Gastrocnemius medialis (tissue), 4 donors: ENCODE measurements around the gene UBASH3B. TPM values are rescaled to one million over a fixed set of nuclear protein-coding genes. Genes with fewer than 3 reads are reported as not detected.

Source experiments
- ATAC-seq, 2 donors: fragments of 150-250 bp; one replicate each; pipeline ENCODE4 v1.9.1; 2016
- DNase-seq, 2 donors: peaks; one replicate each; pipeline ENCODE4 v3.0.0-alpha.2; 2019
- H3K27ac ChIP-seq, 4 donors: fragments of 200-600 bp; sonication (generic); 1 replicate in 1 of 4; 2 replicates in 3 of 4; pipeline ENCODE4 v1.5.1; 2016 to 2018; ENCODE audit warnings: mild to moderate bottlenecking in 2 of 4, moderate library complexity in 1 of 4
- H3K27me3 ChIP-seq, 3 donors: fragments of 200-600 bp; sonication (generic) in 2 of 3; 1 replicate in 1 of 3; 2 replicates in 2 of 3; pipeline versions ENCODE4 v1.5.1 to v1.6.0; 2016 to 2019; ENCODE audit warnings: mild to moderate bottlenecking in 1 of 3, moderate library complexity in 1 of 3
- H3K36me3 ChIP-seq, 2 donors: fragments of 200-600 bp; sonication (generic) in 1 of 2; one replicate each; pipeline ENCODE4 v1.5.1; 2017 to 2018
- H3K4me1 ChIP-seq, 2 donors: fragments of 200-600 bp; sonication (generic) in 1 of 2; one replicate each; pipeline ENCODE4 v1.5.1; 2016 to 2017; ENCODE audit warnings: mild to moderate bottlenecking in 2 of 2
- H3K4me3 ChIP-seq, 4 donors: fragments of 200-600 bp; sonication (generic) in 3 of 4; 1 replicate in 1 of 4; 2 replicates in 3 of 4; pipeline ENCODE4 v1.5.1; 2016 to 2019; ENCODE audit warnings: mild to moderate bottlenecking in 2 of 4
- H3K9me3 ChIP-seq, 3 donors: fragments of 200-600 bp; sonication (generic) in 2 of 3; 1 replicate in 1 of 3; 2 replicates in 2 of 3; pipeline ENCODE4 v1.5.1; 2016 to 2019
- POLR2A ChIP-seq, 2 donors: fragments of 450-650 bp; IDR thresholded peaks; one replicate each; pipeline ENCODE4 v1.6.1; 2017; ENCODE audit warnings: antibody characterized with exemption in 2 of 2, mild to moderate bottlenecking in 2 of 2, moderate library complexity in 2 of 2
- in situ Hi-C, 4 donors: fragments of 200-750 bp; cut with MboI; loops; one replicate each; pipeline versions ENCODE4 v1.15.0 to v1.8.0; 2017; ENCODE audit warnings: low sequenced_read_pairs in 4 of 4
- intact Hi-C: fragments of 100-400 bp; cut with DNase I; formaldehyde crosslinking; loops from one replicate; pipeline ENCODE4 v1.15.1; 2023; ENCODE audit warnings: low total_unique reads
- total RNA-seq, 4 donors: library from RNA; depleted of rRNA; stranded (reverse); fragments of >200 nt; gene quantifications; one replicate each; pipeline versions ENCODE4 v1.1.0 to v1.2.3, GENCODE V29; 2016
- TF ChIP-seq, protein P1 (sequence below), 5 experiments: fragments of 450-650 bp in 3 of 5; fragments of 200-600 bp in 2 of 5; sonication (generic) in 2 of 5; IDR thresholded peaks in 4 of 5; conservative IDR thresholded peaks in 1 of 5; 1 replicate in 4 of 5; 2 replicates in 1 of 5; pipeline ENCODE4 v1.5.1; 2016 to 2019; ENCODE audit warnings: antibody characterized with exemption in 5 of 5, mild to moderate bottlenecking in 3 of 5, moderate library complexity in 3 of 5

The UBASH3B gene
- total RNA-seq, 4 donors from 2014 or later, result 0.32 to 2.9 (median 0.87) TPM

DNA sequence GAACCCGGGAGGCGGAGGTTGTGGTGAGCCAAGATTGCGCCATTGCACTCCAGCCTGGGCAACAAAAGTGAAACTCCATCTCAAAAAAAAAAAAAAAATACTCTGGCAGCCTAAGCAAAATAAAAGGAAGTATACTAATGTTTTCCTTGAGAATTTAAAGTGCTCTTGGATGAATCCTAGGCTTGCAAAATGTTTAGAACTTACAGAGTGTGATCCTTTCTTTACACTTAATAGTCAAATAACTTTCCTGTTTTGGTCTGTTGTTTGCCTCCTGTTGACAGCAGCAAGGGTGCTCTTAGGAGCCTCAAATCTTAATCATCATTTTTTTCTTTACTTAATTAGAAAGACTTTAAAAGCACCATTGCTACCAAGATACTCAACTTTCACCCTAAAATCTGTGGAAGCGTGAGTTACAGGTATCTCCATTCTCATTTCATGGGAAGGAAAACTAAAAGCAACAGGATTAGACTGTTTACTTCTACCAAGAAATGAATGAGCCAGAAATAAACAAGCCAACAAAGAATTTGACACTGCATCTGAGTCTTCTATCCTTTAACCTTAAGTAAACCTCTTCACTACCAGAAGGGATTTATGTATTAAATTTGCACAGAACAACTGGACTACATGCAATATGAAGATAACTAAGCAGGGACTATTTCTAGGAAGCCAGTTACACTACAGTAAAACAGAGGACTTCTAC is 144.0 kb downstream of the UBASH3B start:
- TF ChIP-seq, protein P1, sequence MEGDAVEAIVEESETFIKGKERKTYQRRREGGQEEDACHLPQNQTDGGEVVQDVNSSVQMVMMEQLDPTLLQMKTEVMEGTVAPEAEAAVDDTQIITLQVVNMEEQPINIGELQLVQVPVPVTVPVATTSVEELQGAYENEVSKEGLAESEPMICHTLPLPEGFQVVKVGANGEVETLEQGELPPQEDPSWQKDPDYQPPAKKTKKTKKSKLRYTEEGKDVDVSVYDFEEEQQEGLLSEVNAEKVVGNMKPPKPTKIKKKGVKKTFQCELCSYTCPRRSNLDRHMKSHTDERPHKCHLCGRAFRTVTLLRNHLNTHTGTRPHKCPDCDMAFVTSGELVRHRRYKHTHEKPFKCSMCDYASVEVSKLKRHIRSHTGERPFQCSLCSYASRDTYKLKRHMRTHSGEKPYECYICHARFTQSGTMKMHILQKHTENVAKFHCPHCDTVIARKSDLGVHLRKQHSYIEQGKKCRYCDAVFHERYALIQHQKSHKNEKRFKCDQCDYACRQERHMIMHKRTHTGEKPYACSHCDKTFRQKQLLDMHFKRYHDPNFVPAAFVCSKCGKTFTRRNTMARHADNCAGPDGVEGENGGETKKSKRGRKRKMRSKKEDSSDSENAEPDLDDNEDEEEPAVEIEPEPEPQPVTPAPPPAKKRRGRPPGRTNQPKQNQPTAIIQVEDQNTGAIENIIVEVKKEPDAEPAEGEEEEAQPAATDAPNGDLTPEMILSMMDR (IDR thresholded peaks at IDR 0.05 in 4 of 5, conservative IDR thresholded peaks at IDR 0.05 in 1 of 5), result no peak
- no peak for TF ChIP-seq POLR2A (IDR thresholded peaks at IDR 0.05)
- intact Hi-C loops, result loop anchor here (10.0 kb wide), 1 partner anchor 55 kb away; no protein-coding TSS in a partner anchor

DNA sequence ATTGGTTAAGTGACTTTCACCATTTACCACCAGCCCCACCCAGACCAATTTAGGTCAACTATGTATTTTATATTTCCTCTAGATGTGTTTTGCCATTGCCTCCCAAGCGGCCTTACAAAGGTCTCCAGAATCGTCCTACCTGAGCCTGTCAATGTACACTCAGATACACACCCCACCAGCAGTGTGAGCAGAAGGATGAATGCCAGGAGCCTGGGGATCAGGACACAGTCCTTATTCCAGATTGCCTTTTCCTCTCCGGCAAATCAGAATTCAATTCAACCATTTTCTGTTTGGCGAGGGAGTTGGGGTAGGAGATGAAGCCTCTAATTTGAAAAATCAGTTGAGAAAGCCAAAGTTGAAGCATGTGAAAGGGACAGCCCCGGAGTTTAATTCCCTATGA is 147.4 kb downstream of the UBASH3B start:
- intact Hi-C loops (no loop called here), in situ Hi-C loops (no loop called here)
- TF ChIP-seq POLR2A (IDR thresholded peaks at IDR 0.05), result no peak
- TF ChIP-seq, protein P1 (IDR thresholded peaks at IDR 0.05 in 4 of 5, conservative IDR thresholded peaks at IDR 0.05 in 1 of 5), result no peak
- no peak for ATAC-seq
- H3K9me3 ChIP-seq, result no peaks in the 10 kb centered on the region
- no peak overlapping the region for H3K27ac ChIP-seq
- no peak overlapping the region for H3K4me3 ChIP-seq
- H3K27me3 ChIP-seq, result no peaks in the 10 kb centered on the region
- H3K36me3 ChIP-seq, result no peaks in the 10 kb centered on the region
- DNase-seq, result no peak
- peaks cover 0 to 3% of the 10 kb centered on the region in 2 donors for H3K4me1 ChIP-seq

More for the DNA sequence above, 144.0 kb downstream of the UBASH3B start:
- peaks cover 0 to 3% of the 10 kb centered on the region in 2 donors for H3K4me1 ChIP-seq
- no peak overlapping the region for H3K4me3 ChIP-seq
- H3K36me3 ChIP-seq, result no peaks in the 10 kb centered on the region
- in situ Hi-C loops, result loop anchor here in 2 of 4 donors (5.0 to 10.0 kb wide), 2 partner anchors 53 to 55 kb away; no protein-coding TSS in a partner anchor
- DNase-seq (no peak), ATAC-seq (no peak)
- no peaks in the 10 kb centered on the region for H3K27me3 ChIP-seq
- H3K27ac ChIP-seq, result no peak overlapping the region
- no peaks in the 10 kb centered on the region for H3K9me3 ChIP-seq

DNA sequence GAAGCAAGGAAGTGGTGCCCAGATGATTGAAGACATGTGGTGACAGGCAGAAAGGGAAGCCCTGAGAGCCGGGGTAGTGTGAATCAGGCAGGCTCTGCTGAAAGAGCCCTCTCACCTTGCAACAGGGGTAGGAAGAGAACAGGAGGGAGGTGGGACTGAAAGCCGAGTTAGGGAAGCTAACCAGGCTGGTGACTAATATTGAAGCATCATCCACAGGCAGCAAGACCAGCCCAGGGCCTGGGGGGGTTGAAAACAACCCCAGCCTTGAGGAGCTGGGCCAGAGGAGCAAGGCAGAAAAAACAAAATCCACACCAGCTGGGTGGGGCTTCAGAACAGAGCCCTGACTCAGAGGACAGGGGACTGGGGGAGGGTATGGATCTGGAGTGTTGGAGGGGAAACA is 147.8 kb downstream of the UBASH3B start:
- Histone ChIP-seq H3K4me3 (no peak overlapping the region), H3K36me3 (no peaks in the 10 kb centered on the region), H3K27me3 (no peaks in the 10 kb centered on the region), H3K9me3 (no peaks in the 10 kb centered on the region), H3K27ac (no peak overlapping the region), H3K4me1 (peaks cover 0 to 3% of the 10 kb centered on the region in 2 donors)
- DNase-seq (no peak), ATAC-seq (no peak)
- in situ Hi-C loops, result no loop called here
- intact Hi-C loops, result no loop called here
- TF ChIP-seq POLR2A (IDR thresholded peaks at IDR 0.05), result no peak
- TF ChIP-seq, protein P1 (IDR thresholded peaks at IDR 0.05 in 4 of 5, conservative IDR thresholded peaks at IDR 0.05 in 1 of 5), result no peak

DNA sequence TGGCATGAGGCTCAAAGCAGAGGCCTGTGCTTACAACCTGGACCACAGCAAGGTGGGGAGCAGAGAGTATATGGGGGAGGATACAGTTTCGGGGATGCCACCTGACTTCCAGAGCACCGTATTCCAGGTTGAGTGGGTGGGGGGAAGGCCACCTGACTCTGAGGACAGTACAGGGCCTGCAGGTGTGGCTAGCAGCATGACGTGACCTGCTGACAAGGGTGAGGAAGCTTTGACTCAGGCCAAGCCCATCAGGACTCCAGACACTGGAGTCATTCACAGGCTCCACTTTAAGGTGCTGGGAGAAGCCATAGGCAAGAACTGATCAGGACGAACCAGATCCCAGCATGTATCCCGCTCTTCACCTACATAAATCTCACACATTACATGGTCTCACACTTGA is 148.2 kb downstream of the UBASH3B start:
- TF ChIP-seq POLR2A (IDR thresholded peaks at IDR 0.05), result no peak
- Histone ChIP-seq H3K4me1 (peaks cover 0 to 3% of the 10 kb centered on the region in 2 donors), H3K27ac (no peak overlapping the region), H3K9me3 (no peaks in the 10 kb centered on the region), H3K27me3 (no peaks in the 10 kb centered on the region), H3K4me3 (no peak overlapping the region), H3K36me3 (no peaks in the 10 kb centered on the region)
- DNase-seq, result no peak
- intact Hi-C loops (no loop called here), in situ Hi-C loops (no loop called here)
- ATAC-seq, result no peak

DNA sequence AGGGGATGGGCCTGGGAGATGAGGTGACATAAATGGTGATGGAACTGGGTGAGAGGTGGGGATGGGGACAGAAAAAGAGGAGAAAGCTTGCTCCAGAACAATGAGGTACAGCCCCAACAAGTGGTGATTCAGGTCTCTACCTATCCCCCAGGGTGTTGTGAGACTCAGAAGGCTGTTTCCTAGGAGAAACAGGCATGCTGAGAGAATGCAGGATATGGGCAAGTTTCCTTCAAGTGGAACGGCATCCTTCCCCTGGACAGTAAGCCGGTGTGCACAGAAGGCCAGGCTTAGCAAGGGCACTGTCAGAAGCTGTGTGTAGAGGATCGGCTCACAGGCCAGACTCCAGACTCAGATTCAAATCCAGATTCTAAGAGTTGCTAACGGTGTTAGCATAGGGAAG is 148.6 kb downstream of the UBASH3B start:
- ATAC-seq (no peak), DNase-seq (no peak)
- no peaks in the 10 kb centered on the region for H3K36me3 ChIP-seq
- no peak overlapping the region for H3K4me3 ChIP-seq
- peaks cover 0 to 3% of the 10 kb centered on the region in 2 donors for H3K4me1 ChIP-seq
- in situ Hi-C loops, result no loop called here
- no peaks in the 10 kb centered on the region for H3K9me3 ChIP-seq
- H3K27me3 ChIP-seq, result no peaks in the 10 kb centered on the region
- intact Hi-C loops, result no loop called here
- TF ChIP-seq, protein P1 (IDR thresholded peaks at IDR 0.05 in 4 of 5, conservative IDR thresholded peaks at IDR 0.05 in 1 of 5), result no peak
- no peak for TF ChIP-seq POLR2A (IDR thresholded peaks at IDR 0.05)
- no peak overlapping the region for H3K27ac ChIP-seq
